Measurements from ENCODE around the gene TMEM225B.

GRCh38 chr7:99562832-99563231 is 35.2 kb upstream of the TMEM225B start:
- TF ChIP-seq EZH2 (IDR thresholded peaks at IDR 0.05; ENCODE audit: insufficient read depth, poor library complexity, severe bottlenecking) (no peak), EZH2phosphoT487 (IDR thresholded peaks at IDR 0.05; ENCODE audit: insufficient read depth, low read depth) (no peak)
